HG03571 (cell line): ENCODE data around the gene RPS6KC1.
"Not testable (repeated sequence)": the region's sequence is repeated elsewhere in the genome, so short reads cannot be mapped to it uniquely, and the experiment has no call there.

Experiments
- ATAC-seq: cut with Tn5 transposase; IDR thresholded peaks from one replicate; pipeline ENCODE4 v1.9.1; 2021; ENCODE audit not compliant: unreplicated experiment

Gene RPS6KC1

GRCh38 chr1:213103377-213104306 lies 52.6 kb downstream of the RPS6KC1 start:
- ATAC-seq = peak; percentile 50

GRCh38 chr1:213104604-213105003 lies 53.6 kb downstream of the RPS6KC1 start:
- ATAC-seq = no peak

- ATAC-seq = no peak
Observed at GRCh38 chr1:213106298-213106697, 55.3 kb downstream of the RPS6KC1 start.

DNA sequence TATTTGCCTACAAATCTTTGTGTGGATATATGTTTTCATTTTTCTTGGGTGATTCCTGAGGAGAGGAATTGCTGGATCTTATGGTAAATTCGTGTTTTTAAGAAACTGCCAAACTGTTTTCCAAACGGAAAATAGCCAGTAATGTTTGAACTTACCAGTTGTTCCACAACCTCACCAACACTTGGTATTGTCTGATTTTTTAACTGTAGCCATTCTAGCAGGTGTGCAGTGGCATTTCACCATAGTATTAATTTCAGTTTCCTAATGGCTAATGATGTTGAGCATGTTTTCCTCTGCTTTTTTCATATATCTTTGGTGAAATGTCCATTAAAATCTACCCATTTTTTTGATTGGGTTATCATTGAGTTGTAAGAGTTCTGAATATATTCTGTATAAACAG lies 56.6 kb downstream of the RPS6KC1 start:
- no peak for ATAC-seq

DNA sequence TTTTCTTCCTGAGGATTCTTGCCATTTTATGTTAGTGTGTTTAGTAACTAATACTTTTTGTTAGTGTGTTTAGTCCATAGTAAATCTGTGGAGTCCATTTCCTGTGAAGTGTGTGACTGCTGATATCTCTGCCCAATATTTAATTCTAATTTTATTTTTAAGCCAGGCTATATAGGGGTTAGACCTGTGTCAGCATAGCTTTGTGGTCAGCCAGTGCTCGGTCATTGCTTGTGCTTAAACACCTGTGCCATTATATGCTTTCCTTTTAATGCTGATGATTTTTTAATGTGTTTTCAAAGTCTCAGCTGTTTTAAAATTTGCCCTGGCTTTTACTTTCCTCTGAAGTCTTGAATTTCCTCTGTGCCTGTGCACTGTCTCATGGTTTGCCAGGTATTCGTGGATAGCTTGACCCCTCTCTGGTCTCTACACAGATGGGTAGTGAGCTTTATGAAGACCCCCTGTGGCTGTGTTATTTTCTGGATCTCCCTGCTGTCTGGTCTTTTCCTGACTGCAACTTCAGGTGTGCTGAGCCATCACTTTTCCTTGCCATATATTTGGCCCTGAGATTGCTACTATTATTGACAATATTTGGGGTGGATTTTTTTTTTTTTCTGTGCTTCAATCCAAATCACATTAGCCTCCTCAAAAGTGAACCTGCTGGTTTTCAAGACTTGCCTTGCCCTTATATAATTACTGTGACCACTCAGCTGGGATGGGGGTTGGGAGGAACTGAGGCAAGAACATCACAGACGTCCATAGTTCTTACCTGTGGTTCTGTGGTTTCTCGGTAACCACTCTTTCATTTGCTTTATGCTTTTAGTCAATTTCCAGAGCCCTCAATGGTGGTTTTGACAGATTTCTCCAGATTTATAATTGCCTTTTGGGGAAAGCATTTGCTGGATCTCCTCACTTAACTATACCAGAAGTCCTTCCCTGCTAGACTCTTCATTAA lies 59.6 kb downstream of the RPS6KC1 start:
- ATAC-seq = peak; percentile 91

DNA sequence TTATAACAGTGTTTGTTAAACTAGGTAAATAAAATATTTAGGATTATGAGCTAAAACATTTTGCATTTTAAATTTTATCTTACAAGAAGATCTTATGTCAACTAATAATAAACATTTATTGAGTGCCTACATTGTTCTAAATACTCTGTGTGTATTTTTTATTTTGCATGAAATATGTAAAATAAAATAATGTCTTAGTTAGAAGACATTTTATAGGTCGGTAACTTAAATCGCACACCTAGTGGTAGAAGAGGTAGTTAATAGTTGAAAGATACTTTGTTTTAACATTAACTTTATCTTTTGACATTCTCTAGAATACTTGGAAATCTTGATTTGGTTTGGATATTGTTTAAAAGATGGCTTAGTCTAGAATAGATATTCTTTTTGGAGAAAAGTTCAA lies 60.5 kb downstream of the RPS6KC1 start:
- no peak for ATAC-seq

DNA sequence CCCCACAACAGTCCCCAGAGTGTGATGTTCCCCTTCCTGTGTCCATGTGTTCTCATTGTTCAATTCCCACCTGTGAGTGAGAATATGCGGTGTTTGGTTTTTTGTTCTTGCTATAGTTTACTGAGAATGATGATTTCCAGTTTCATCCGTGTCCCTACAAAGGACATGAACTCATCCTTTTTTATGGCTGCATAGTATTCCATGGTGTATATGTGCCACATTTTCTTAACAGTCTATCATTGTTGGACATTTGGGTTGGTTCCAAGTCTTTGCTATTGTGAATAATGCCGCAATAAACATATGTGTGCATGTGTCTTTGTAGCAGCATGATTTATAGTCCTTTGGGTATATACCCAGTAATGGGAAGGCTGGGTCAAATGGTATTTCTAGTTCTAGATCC lies 61.7 kb downstream of the RPS6KC1 start:
- not testable (repeated sequence) for ATAC-seq

- not testable (repeated sequence) for ATAC-seq
Observed at GRCh38 chr1:213117699-213118180, 66.7 kb downstream of the RPS6KC1 start.

DNA sequence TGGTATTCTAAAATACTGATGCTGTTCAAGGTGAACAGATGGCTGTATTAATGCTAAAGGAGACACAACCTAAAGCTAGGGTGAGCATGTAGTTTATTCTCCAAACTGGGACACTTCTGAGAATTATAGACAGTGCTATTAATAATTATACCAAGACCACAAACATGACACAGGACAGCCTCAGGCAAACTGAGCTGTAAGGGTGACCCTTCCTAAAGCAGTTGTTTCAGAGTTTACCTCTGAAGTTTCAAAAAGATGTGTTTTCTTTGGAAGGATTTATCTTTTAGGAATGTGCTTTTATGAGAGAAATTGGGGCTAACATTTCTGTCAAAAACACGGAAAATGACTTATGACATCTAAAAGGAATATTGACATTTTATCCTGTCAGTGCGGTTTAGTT lies 68.8 kb downstream of the RPS6KC1 start:
- ATAC-seq = no peak

DNA sequence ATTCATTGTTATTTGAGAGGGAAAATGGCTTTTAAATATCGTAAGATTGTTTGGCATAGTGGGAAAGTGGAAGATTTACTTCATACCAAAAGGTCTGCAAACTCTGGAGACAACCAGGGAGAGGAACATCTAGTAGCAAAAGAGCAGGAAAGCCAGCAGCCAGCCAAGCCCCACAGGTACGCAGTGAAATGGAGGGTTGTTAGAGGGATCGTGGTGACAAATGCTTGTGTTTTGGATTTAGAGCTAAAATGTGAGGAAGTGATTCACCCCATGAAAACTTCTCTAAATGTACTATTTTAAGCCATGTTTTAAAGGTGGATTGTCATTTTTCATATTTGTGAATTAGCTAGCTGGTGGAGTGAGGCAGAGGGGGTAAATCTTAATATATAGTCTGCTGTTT lies 69.3 kb downstream of the RPS6KC1 start:
- no peak for ATAC-seq

- ATAC-seq = no peak
Observed at GRCh38 chr1:213120961-213121360, 69.9 kb downstream of the RPS6KC1 start.

- no peak for ATAC-seq
Observed at GRCh38 chr1:213122514-213122929, 71.5 kb downstream of the RPS6KC1 start.

- no peak for ATAC-seq
Observed at GRCh38 chr1:213123087-213123486, 72.0 kb downstream of the RPS6KC1 start.

DNA sequence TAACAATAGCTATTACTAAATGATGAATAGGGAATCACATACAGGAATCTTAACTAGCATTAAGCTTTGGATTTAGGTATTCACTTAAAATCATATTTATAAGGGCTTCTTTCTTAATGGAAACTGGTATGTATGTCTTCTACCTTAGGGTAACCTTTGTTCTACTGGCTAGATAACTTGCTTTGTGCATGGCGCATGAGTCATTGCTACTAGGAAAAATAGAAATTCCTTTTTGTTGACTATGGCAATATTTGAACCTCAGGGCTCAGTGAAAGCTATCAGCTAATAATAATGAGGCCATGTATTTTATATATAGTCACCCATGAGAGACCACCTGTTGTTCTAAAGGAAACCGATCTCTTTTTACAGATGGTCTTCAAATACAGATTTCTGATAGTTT lies 72.5 kb downstream of the RPS6KC1 start:
- no peak for ATAC-seq

- ATAC-seq = no peak
Observed at GRCh38 chr1:213124590-213124989, 73.5 kb downstream of the RPS6KC1 start.

- ATAC-seq = no peak
Observed at GRCh38 chr1:213125643-213126042, 74.6 kb downstream of the RPS6KC1 start.

GRCh38 chr1:213127074-213127473 lies 76.0 kb downstream of the RPS6KC1 start:
- ATAC-seq = no peak

- ATAC-seq = no peak
Observed at GRCh38 chr1:213131851-213132655, 81.0 kb downstream of the RPS6KC1 start.

- no peak for ATAC-seq
Observed at GRCh38 chr1:213135572-213135971, 84.5 kb downstream of the RPS6KC1 start.

DNA sequence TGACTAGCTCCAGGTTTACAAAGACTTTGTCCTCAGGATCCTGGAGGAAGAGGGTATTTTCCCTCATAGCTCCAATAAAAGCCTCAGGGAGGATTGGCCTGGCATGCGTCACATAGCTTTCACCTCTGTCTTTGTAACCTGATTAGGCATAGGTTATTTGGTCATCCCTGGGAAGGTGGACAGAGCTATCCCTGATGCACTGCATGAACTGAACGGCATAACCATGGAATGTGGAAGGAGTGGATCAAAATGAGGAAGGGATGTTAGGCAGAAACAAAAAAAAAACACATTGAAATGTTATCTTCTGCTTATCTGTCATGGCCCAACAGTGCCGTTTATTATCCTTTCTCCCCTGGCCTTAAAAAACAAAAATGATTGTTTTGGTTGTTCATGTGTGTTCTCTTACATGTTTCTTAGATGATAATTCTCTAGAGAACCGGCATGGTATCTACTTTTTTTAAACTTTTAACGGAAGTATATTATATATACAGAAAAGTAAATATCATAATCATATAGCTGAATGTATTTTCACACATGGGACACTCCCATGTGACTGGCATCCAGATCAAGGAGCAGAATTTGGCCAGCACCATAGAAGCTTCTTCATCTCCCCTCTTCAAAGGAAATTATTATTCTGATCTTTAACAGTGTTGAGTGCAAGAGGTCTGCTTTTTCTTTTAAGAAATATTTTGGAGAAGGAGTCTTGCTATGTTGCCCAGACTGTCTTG lies 85.3 kb downstream of the RPS6KC1 start:
- no peak for ATAC-seq
